K562 (cell line): Measurements from ENCODE around the gene ITGA2B. TPM values are rescaled to one million over a fixed set of nuclear protein-coding genes. Genes with fewer than 3 reads are reported as not detected.
A peak's percentile ranks its signal among the peaks of the same experiment; 100 is the strongest.

Experiments
- CBFA2T3 ChIP-seq: fragments of 450-650 bp; IDR thresholded peaks from 2 replicates; pipeline ENCODE4 v1.6.1; 2017
- CBX1 ChIP-seq: sonication (generic); IDR thresholded peaks from 2 replicates; pipeline ENCODE4 v1.6.1; 2016; ENCODE audit warnings: antibody characterized with exemption, low read depth, mild to moderate bottlenecking
- HDAC2 ChIP-seq: fragments of 450-650 bp; IDR thresholded peaks from 2 replicates; pipeline ENCODE4 v1.6.1; 2016; ENCODE audit warnings: mild to moderate bottlenecking
- KLF6 ChIP-seq: fragments of 250-450 bp; sonication (Bioruptor Pico); IDR thresholded peaks from 2 replicates; pipeline ENCODE4 v1.4.0; 2020; ENCODE audit warnings: mild to moderate bottlenecking, moderate library complexity, borderline replicate concordance
- L3MBTL2 ChIP-seq: fragments of 450-650 bp; IDR thresholded peaks from 2 replicates; pipeline ENCODE4 v1.6.1; 2016; ENCODE audit warnings: mild to moderate bottlenecking, moderate library complexity
- MAFK ChIP-seq: IDR thresholded peaks from 2 replicates; pipeline ENCODE4 v1.6.1; 2011; ENCODE audit warnings: low read length, improper control_type of control experiment
- MCM3 ChIP-seq: fragments of 450-650 bp; IDR thresholded peaks from 2 replicates; pipeline ENCODE4 v1.6.1; 2016
- MIER1 ChIP-seq: fragments of 450-650 bp; IDR thresholded peaks from 2 replicates; pipeline ENCODE4 v1.6.1; 2016; ENCODE audit warnings: antibody characterized with exemption, mild to moderate bottlenecking, low read depth
- PURB ChIP-seq: sonication (generic); formaldehyde crosslinking; IDR thresholded peaks from 2 replicates; pipeline ENCODE4 v1.9.0; 2021; ENCODE audit warnings: low read depth, mild to moderate bottlenecking, missing genetic modification reagents
- RBFOX2 ChIP-seq: fragments of 200-400 bp; formaldehyde crosslinking; IDR thresholded peaks from 2 replicates; pipeline ENCODE4 v1.6.1; 2017; ENCODE audit warnings: low read depth, mild to moderate bottlenecking, low read length, moderate library complexity
- SAP30 ChIP-seq: fragments of 200-600 bp; sonication (generic); IDR thresholded peaks from 2 replicates; pipeline ENCODE4 v1.6.1; 2012; ENCODE audit warnings: borderline replicate concordance, low read depth, mild to moderate bottlenecking, moderate library complexity, low read length, control low read depth, inconsistent platforms; ENCODE audit not compliant: insufficient read depth, poor library complexity, severe bottlenecking
- SMARCA4 ChIP-seq: fragments of 450-650 bp; IDR thresholded peaks from 2 replicates; pipeline ENCODE4 v1.6.1; 2016
- SP1 ChIP-seq: sonication (generic); formaldehyde crosslinking; IDR thresholded peaks from 2 replicates; pipeline ENCODE4 v1.8.1; 2022; ENCODE audit warnings: mild to moderate bottlenecking, missing genetic modification reagents
- TGIF2 ChIP-seq: sonication (generic); formaldehyde crosslinking; IDR thresholded peaks from 2 replicates; pipeline ENCODE4 v1.8.1; 2022; ENCODE audit warnings: mild to moderate bottlenecking, missing genetic modification reagents, moderate library complexity
- TOE1 ChIP-seq, 2 experiments: fragments of 450-650 bp in 1 of 2; sonication (generic) in 1 of 2; formaldehyde crosslinking in 1 of 2; IDR thresholded peaks; 2 replicates each; pipeline versions ENCODE4 v1.7.1 to v1.8.0; 2016 to 2022; ENCODE audit warnings: borderline replicate concordance in 2 of 2, mild to moderate bottlenecking in 2 of 2, antibody characterized with exemption in 1 of 2, inconsistent platforms in 1 of 2, low read depth in 1 of 2, missing genetic modification reagents in 1 of 2, moderate library complexity in 1 of 2
- ZBTB40 ChIP-seq, 2 experiments: fragments of 450-650 bp in 1 of 2; sonication (generic) in 1 of 2; formaldehyde crosslinking in 1 of 2; IDR thresholded peaks; 2 replicates each; pipeline versions ENCODE4 v1.7.1 to v1.9.0; 2016 to 2022; ENCODE audit warnings: inconsistent platforms in 1 of 2, mild to moderate bottlenecking in 1 of 2, missing genetic modification reagents in 1 of 2
- ZNF764 ChIP-seq: fragments of 250-450 bp; sonication (Bioruptor Pico); IDR thresholded peaks from 2 replicates; pipeline ENCODE4 v1.4.0; 2020; ENCODE audit warnings: low read depth, mild to moderate bottlenecking, moderate library complexity
- polyA plus RNA-seq, 8 experiments: library from polyadenylated mRNA; depleted of rRNA in 4 of 8; stranded (reverse) in 5 of 8; unstranded in 3 of 8; fragments of >200 nt; fragmentation: Nextera tagmentation in 2 of 8; fragmentation: Illumina TruSeq in 1 of 8; extraction: Ambion mirVana in 2 of 8; extraction: Trizol in 1 of 8; gene quantifications; 2 replicates each; pipeline versions ENCODE4 v1.2.1 to v1.2.3, GENCODE V29; 2011 to 2014; ENCODE audit warnings: inconsistent platforms in 1 of 8, missing spikeins in 1 of 8
- total RNA-seq, 7 experiments: library from RNA; depleted of rRNA in 6 of 7; stranded (reverse); fragments of >200 nt in 6 of 7; fragmentation: Illumina TruSeq in 2 of 7; extraction: Trizol in 2 of 7; gene quantifications; 2 replicates each; pipeline versions ENCODE4 v1.2.1 to v1.2.3, GENCODE V29; 2011 to 2021; ENCODE audit warnings: low replicate concordance in 1 of 7
- TF ChIP-seq, protein P1 (sequence below): sonication (generic); formaldehyde crosslinking; IDR thresholded peaks from 2 replicates; pipeline ENCODE4 v1.8.1; 2023; ENCODE audit warnings: mild to moderate bottlenecking, missing genetic modification reagents

ITGA2B gene
- total and polyA plus RNA-seq, 9 of the 15 experiments (the other 6 are each of a cell fraction or from before 2014, with no cell fraction given), result 1.1 to 26.4 (median 5.6) TPM

- peak; percentile 32; the same call in 1 of the 2 replicates for TF ChIP-seq ZBTB40 (IDR thresholded peaks at IDR 0.05)
- no peak for TF ChIP-seq ZBTB40 (CRISPR knock-in tag; IDR thresholded peaks at IDR 0.05)
- TF ChIP-seq MAFK, result no peak
- TF ChIP-seq ZNF764 (CRISPR knock-in tag), result no peak
- peak; percentile 57 for TF ChIP-seq RBFOX2
- no peak for TF ChIP-seq HDAC2
- TF ChIP-seq CBFA2T3, result no peak
- no peak for TF ChIP-seq KLF6 (CRISPR knock-in tag)
- TF ChIP-seq CBX1, result peak; percentile 33; the same call in 1 of the 2 replicates
- TF ChIP-seq L3MBTL2, result no peak
- TF ChIP-seq, protein P1, sequence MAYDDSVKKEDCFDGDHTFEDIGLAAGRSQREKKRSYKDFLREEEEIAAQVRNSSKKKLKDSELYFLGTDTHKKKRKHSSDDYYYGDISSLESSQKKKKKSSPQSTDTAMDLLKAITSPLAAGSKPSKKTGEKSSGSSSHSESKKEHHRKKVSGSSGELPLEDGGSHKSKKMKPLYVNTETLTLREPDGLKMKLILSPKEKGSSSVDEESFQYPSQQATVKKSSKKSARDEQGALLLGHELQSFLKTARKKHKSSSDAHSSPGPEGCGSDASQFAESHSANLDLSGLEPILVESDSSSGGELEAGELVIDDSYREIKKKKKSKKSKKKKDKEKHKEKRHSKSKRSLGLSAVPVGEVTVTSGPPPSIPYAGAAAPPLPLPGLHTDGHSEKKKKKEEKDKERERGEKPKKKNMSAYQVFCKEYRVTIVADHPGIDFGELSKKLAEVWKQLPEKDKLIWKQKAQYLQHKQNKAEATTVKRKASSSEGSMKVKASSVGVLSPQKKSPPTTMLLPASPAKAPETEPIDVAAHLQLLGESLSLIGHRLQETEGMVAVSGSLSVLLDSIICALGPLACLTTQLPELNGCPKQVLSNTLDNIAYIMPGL (CRISPR knock-in tag), result no peak; the same call in 1 of the 2 replicates
- TF ChIP-seq MIER1, result no peak
- peak; percentile 26 for TF ChIP-seq SAP30
- TF ChIP-seq PURB (CRISPR knock-in tag), result no peak
- TF ChIP-seq SMARCA4, result no peak
- TF ChIP-seq TOE1 (IDR thresholded peaks at IDR 0.05; ENCODE audit: borderline replicate concordance), result no peak
- no peak for TF ChIP-seq TOE1 (CRISPR knock-in tag; IDR thresholded peaks at IDR 0.05; ENCODE audit: borderline replicate concordance, low read depth)
- TF ChIP-seq SP1 (CRISPR knock-in tag), result peak; percentile 8; the same call in 1 of the 2 replicates
- TF ChIP-seq TGIF2 (CRISPR knock-in tag), result no peak
- TF ChIP-seq MCM3, result no peak
These were observed 43.9 kb downstream of the ITGA2B start (continued) for GRCh38 chr17:44345454-44346026.
